ENCODE results near the gene WBP1.
A peak's percentile ranks its signal among the peaks of the same experiment; 100 is the strongest.
"Not testable (repeated sequence)": the region's sequence is repeated elsewhere in the genome, so short reads cannot be mapped to it uniquely, and the experiment has no call there.

WBP1 gene

DNA sequence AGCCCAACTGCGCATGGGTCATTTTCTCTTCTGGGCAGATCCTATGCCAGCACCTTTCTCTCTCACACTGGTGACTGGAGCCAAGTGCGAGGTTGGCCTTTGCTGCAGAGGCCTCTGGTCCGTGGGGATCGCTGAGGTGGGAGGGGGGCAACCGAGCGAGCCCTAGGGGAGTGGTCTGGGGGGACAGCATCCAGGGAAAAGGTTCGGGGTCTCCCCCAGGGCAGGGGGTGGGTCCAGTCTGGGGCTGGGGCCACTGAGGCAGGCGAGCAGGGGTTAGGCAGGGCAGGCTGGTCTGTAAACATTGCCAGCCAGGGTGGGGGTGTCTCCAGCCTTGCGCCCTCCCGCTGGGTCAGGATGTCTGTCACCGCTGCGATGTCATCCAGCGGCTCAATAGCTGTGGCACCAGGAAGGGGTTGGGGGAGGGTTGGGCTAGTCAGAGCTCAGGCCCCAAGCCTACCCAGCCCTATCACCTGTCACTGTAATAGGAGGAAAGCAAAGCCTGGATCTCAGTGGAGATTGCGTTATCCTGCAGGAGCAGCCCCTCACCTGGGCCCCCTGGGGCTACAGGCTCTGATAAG is 32.0 kb upstream of the WBP1 start:
- DNase-seq (ENCODE audit: insufficient read length, low spot score) (no peak), FAIRE-seq (no peak)

DNA sequence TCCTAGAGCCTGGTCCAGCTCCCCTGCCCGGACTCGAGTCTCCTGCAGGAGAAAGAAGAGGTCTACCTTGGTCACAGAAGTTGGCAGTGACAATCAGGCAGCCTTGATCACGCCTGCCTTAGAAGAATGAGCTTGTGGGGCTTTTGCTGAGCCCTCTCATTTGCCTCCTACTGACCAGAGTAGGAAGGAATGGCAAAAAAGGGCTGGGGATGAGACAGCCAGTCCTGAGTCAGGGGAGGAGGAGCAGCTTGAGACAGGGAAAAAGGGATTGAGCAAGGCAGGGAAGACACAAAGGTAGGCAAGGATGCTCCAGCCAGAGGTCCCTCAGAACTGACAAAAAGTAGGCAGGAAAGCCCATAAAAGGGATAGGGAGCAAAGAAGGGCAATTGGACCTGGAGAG is 30.7 kb upstream of the WBP1 start:
- DNase-seq (ENCODE audit: insufficient read length, low spot score), result no peak
- FAIRE-seq, result no peak

DNA sequence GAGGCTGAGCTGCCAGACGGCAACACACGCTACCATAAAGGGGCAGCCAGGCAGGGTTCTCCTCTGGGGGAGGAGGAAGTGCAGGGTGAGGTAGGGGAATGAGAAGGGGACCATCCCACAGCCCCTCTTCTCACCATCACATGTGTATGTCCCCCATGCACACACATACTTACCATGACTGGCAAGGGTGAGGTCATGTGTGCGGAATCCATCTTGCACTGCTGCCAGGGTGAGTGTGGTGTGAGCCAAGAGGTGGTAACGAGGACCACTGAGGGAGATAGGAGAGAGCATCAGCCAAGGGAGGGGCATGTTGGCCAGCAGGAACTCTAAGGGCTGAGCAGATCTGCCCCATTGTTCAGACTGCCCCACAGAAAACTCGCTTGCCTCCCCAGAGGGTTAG is 29.6 kb upstream of the WBP1 start:
- FAIRE-seq (no peak), DNase-seq (ENCODE audit: insufficient read length, low spot score) (no peak)

DNA sequence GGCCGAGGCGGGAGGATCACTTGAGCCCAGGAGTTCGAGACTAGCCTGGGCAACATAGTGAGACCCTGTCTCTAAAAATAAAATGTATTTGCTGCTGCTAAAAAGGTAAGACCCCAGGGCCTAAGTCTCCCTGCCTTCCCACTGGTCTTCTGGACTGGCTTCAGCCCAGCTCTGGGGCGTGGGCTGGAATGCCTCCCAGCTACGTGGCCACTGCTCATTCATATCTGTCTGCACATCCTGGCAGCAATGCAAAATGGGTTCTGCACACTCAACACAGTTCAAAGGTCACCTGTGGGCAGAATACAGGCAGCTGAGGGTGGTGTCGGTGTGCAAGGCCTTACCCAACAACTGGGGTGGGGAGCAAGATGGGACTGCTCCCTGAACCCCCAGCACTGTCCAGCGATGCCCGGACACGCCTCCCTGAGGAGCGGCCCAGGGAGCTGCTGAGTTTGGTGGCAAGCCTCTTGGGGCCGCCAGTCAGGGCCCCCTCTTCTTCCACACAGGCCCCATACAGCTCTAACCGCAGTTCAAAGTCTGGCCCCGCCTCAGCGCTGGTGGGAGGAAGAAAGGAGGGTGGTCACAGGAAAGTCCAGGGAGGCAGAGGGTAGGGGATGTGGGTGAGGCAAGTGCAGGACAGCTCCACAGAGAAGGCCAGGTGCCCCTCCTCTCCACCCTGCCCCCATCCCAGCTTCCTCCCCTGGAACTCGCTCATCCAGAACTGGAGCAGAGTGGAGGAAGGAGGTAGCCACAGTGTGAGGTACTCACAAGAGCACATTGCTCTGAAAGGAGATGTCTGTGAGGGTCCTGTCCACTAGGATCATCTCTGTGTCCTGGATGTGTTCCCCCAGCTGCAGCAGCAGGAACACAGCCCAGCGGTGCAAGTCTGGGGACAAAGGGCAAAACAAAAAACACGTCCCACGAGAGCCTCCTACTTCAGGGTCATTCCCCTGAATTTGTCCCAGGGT is 28.5 kb upstream of the WBP1 start:
- no peak for DNase-seq (ENCODE audit: insufficient read length, low spot score)
- no peak for FAIRE-seq

DNA sequence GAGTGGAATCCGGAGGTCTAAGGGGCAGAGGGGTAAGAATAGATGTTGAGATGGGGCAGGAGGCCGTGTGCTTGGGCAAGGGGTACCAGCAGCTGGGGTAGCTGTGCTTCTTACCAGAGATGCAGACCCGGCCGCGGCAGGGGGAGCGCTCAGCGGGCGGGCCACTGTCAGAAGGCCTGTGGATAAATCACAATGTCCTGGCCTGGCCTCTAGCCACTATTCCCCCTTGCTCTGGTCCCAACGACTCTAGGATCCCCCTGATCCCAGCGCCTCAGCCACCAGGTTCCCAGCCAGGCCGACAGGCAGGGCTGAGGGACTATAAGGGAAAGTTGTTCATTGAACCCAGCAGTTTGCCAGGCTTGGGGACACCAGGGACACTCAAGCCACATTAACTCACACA is 27.7 kb upstream of the WBP1 start:
- DNase-seq (ENCODE audit: insufficient read length, low spot score) (no peak), FAIRE-seq (no peak)

DNA sequence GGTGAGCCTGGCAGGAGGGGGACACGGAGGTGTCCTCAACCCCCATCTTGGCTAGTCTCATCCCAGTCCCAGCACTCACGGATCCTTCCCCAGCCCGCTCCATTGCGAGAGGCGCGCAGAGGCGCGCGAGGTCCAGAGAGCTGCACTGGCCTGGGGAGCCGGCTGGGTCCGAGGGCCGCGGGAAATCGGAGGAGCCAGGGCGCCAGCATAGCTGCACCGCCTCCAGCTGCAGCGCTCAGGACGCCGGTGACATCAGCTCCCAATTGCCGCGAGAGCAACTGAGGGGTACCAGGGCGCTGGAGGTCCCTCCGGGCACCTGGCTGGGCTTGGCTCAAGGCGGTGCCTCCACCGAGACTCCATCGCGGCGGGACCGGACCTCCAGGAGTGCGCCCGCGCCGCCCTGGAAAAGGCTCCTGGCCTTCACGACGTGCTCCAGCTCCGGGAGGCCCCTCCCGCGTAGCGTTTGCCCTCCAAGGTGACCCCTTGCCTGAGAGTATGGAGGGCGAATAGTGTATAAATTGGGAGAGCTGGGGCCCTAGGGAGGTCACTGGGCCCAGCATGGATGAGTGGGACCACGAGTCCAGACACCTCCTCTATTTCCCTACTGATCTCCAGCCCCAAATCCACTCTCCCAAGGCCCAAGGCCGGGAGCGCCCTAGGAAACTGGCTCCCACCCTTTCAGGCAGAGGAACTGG is 22.0 kb upstream of the WBP1 start:
- DNase-seq (ENCODE audit: insufficient read length, low spot score) (no peak), FAIRE-seq (no peak)

DNA sequence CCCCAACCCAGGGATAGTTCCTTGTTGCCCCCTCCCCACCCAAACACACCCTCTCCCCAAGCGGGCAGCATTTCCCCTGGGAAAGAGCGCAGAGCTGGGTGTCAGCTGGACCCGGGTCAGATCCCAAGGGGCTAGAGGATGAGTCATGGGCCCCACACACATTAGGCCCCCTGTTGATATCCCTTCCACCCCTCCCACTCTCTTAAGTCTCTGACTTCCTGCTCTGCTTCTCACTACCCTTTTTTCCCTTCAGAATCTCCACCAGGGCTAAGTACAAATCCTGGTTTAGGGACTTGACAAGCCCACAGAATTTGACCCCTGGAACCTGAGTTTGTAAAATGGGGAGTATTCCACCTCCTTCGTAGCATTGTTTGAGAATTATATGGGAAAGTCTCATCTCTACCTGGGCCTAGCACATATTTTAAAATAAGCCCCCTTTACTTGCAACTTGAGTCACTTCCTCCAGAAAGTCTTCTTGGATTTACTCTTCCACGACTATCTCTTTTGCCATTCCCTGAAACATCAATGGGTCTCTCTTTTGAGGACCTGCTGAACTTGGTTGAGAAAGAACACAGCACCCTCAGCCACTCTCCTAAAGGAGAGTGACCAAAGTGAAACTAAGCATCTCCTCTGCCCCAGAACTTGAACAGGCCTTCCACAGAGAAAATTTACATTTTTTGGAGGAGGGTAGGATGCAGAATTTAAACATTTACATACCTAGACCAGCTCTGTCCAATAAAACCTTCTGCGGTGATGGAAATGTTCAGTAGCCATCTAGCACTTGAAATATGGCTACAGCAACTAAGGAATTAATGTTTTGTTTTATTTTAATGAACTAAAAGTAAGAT is 21.2 kb upstream of the WBP1 start:
- FAIRE-seq, result no peak
- no peak for DNase-seq (ENCODE audit: insufficient read length, low spot score)

DNA sequence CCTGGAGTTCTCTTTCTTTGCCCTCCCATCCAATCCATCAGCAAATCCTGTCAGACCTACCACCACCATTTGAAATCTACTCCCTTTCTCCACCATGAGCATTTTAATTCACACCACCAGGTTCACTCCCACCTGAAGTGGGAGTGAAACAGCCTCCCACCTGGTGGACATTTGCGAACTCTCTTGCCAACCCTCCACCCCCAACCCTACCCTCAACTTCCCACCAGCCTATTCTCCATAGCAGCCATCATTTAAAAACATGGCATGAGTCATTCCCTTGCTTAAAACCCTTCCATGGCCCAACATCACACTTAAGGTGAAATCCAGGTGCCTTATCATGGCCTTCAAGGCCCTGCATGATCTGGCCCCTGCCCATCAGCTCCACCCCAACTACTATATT is 20.0 kb upstream of the WBP1 start:
- FAIRE-seq, result no peak
- DNase-seq (ENCODE audit: insufficient read length, low spot score), result no peak

DNA sequence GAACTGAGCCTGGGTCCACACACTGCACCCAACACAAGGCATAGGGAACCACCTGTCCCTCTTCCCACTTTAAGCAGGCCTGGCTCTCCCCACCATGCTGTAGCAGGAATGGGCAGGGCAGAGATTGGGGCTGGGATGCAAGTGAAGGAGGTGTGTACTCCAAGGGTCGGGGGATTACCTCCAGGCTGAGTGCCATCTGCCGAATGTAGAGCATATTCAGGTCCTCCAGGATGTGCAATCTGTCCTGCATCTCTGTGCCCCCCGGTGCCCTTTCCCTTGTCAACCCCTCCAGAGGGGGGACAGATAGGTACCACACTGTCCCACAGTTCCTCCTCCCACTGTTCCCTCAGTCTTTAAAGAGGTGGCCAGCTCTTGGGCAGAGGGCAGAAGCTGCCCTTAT is 18.9 kb upstream of the WBP1 start:
- no peak for DNase-seq (ENCODE audit: insufficient read length, low spot score)
- FAIRE-seq, result no peak

DNA sequence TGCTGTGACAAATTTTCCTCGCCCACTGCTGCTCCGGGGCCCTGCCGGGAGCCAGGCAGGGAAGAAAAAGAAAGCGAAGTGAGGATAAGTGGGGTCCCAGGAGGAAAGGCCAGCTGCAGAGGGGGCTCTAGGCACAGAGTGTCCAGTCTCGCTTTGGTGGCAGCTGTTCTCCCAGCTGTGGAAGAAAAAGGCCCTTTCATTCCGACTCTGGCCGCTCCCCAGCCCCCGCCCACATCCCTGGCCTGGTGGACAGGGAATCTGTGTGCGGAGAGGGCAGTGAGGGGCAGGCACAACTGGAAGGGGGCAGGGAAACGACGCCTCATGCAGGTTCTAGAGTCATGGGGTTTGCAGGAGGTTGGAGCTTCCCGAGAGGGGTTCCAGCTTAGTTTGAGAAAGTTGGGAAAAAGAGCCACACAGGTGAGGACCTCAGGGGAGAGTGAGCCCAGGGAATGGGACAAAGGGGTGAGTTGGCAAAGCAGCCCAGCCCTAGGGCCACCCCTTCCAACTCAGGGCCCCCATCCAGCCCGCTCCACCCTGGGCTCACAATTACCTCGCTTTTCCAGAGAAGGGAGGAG is 18.3 kb upstream of the WBP1 start:
- FAIRE-seq (peak; percentile 54), DNase-seq (ENCODE audit: insufficient read length, low spot score) (peak; percentile 57)

DNA sequence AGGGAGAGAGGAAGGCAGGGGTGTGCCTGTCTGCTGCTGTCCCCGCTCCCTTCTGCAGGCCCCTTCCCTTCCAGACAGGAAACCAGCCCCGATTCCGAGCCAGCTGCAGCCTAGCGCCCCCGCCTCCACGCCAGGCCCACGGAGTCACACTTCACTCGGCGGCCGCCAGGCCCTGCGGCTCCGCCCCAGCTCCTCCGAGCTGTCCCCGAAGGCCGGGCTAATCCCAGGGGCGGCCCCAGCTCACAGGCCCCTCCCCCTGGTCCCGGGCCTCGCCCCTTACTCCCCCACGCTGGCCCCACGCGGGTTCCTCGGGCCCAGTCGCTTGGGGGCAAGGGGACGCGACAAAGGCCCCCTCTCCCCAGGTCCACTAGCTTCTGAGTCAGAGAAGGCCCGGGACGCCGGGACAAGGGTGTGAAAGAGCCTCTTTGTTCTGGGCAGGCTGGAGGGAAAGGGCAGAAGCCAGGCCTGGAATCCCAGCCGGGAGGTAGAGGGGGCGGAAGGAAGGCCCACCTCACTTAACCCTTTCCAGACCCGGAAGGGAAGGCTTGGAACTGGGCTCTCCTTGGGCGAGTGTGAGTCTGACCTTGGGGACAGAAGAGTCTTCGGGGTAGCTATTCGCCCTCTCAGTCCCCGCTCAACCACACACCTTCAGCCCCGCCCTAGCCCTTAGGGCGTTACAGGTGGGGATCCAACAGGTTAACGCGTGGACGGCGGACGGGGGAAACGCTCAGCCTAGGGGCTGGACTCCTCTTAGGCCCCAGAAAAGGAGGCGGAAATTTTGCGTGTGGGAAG is 17.7 kb upstream of the WBP1 start:
- FAIRE-seq, result peak; percentile 84
- peak; percentile 98 for DNase-seq (ENCODE audit: insufficient read length, low spot score)

DNA sequence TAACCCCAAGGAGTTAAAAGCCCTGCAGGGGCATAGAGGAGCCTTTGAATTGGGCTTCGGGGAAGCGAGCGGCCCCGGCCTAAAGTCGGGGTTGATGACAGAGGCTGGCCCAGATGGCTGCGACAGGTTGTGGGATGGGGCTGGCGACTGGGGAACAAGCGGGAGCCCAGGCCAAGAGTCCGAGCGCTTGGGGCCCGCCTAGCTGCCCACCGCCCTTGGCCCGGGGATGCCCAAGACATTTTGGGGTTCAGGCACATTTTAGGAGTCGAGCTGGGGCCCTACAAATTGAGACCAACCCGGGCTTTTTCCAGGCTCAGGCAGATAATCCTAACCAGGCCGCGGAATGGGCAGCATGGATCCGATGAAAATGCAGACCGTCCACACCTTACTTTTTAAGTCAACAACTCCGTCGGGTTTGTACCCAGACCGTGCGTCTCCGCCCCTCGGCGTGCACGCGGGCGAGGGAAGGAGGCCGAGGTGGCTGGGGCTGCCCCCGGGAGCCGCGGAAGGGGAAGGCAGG is 17.0 kb upstream of the WBP1 start:
- FAIRE-seq (no peak), DNase-seq (ENCODE audit: insufficient read length, low spot score) (no peak)

DNA sequence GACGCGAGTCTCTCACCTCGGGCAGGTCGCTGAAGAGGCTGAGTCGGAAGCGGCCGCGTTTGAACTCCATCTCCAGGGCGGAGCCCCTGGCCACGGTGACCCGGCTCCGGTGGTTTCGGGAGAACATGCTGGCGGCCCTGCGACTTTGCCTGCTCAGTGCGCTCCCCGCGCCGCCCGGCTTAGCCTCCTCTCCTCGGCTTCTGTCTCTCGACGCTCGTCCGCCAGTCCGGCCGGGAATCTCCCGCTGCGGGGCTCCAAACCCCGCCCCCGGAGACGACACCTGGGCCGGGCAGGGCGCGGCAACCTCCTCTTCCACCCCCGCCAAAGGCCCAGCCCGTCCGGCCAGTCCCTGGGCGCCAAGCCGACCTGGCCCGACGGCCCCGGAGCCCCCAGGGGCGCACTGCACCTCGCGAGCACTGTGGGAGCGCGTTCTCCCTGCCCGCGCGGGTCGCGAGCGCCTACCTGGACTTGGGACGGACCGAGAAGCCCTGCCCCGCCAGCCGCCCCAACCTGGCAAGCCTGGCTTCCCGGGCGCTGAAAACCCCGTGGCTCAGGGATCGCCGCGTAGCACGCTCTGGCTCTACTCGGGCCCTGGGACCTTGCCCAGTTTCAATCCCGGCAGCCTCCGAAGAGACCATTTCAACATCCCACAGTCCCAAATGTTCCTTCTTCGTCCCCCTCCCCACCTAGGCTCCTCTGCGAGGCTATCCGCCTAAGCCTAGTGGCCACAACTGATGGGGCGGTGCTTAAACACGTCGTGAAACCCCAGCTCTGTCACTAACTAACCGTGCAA is 16.4 kb upstream of the WBP1 start, which contains the start of gene RTKN:
RTKN (minus strand) TSS at position 248 of the 793 bp plus-strand sequence; CDS start at position 127, 121 bp downstream.
- DNase-seq (ENCODE audit: insufficient read length, low spot score) (no peak), FAIRE-seq (no peak)

DNA sequence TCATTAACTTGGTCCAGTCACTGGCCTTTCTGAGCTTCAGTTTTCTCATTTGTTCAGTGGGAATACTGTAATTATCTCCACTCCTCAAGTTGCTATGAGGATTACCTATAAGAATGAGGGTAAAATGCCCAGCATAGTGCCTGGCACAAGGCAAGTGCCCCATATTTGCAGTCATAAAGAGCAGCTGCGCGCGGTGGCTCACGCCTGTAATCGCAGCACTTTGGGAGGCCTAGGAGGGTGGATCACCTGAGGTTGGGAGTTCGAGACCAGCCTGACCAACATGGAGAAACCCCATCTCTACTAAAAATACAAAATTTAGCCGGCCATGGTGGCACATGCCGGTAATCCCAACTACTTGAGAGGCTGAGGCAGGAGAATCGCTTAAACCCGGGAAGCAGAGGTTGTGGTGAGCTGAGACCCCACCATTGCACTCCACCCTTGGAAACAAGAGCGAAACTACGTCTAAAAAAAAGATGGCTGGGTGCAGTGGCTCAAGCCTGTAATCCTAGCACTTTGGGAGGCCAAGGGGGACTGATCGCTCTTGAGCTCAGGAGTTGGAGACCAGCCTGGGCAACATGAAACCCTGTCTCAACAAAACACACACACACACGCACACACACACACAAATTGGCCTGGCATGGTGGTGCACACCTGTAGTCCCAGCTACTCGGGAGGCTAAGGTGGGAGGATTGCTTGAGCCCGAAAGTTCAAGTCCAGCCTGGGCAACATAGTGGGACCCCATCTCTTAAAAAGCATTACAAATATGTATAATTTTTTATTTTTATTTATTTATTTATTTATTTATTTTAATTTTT is 15.5 kb upstream of the WBP1 start:
- DNase-seq (ENCODE audit: insufficient read length, low spot score); FAIRE-seq: not testable (repeated sequence)

DNA sequence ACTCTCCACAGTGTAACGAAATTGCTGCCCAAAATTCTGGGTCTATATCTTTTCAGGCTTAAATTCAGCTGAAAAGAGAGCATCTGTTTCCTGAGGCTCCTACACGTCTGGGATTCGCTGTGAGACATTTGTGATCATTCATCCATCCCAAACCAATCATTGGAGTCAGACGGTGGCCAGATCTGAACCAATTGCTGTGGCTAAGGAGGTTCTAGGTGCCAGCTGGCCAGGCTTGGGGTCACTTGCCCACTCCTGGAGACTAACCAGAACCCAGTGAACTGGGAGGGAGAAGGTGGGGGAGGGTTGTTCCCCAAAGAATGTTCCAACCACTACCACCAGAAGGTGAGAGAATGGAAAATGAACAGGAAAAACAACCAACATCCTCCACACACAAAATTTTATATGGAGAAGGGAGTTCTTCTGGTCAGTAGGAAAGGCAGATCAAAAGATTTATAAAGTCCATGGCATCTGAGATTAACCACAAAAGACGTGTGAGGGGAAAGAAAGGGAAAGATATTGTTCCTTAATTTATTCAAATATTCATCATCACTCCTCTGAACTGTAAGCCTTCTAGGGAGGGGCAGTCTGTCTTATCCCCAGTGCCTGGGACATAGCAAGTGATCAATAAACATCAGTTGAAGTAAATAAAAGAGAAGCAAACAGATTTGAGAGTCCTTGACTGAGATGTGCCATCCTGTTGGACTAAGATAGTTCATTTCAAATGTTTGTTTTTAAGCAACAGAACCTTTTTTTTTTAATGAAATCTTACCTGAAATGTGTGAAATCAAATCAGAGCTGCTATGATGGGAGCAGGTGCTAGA is 13.5 kb upstream of the WBP1 start:
- FAIRE-seq, result no peak
- DNase-seq (ENCODE audit: insufficient read length, low spot score), result no peak

DNA sequence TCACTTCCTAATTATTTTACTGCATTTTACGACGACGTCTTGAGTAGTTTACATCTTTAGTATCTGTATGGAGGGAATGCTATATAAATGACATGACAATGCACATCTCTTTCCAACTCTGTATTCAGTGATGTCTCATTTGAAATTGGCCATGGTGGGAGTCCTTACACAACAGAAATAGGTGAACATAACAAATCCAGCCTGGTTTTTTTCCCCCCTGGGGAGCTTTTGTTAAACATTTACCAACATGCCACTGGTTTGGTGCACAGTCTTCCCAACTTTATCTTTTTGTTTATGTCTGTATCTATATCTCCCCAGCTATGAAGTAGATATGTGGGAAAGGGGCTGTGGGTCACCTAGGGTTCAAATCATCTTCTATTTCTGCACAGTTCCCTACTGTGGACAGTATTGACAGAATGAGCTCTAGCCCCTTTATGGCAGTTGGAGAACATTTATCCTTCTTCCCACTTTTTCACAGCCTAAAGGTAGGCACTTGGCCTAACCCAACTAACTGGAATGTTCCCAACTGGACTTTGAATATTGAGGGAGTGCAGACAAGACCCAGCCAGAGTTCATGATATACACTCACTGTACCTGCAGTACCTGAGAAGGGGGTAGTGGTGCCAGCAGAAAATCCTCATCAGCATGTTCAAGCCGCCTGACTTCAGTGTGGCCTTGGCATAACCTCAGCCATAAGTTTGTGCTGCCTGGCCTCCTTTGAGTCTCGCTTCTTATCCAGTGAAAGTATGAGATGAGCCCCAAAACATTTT is 10.8 kb upstream of the WBP1 start:
- DNase-seq (ENCODE audit: insufficient read length, low spot score) (no peak), FAIRE-seq (no peak)
